Measurements from ENCODE around the gene SV2C. TPM values are rescaled to one million over a fixed set of nuclear protein-coding genes. Genes with fewer than 3 reads are reported as not detected.
"Not testable (repeated sequence)": the region's sequence is repeated elsewhere in the genome, so short reads cannot be mapped to it uniquely, and the experiment has no call there.

The SV2C gene
- polyA plus RNA-seq, 1 donor, result 3.0 TPM

DNA sequence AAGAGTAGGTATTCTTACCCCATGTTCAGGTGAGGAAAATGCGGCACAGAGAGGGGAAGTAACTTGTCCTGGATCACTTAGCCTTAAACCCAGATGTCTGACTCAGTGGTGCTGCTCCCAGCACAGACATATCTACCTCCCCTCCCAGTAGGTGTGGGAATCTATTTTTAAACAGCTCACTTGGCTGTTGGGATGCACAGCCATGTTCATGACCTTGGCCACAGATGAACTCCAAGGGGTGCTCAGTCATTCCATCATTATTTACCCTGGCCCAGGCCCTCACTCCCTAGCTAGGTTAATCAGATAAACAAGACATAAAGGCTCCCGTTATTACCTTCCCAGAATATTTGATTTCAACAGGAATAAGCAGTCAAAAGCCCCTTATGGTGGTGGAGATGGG lies 231.5 kb downstream of the SV2C start:
- Histone ChIP-seq H3K27me3 (ENCODE audit: control insufficient read depth, insufficient read depth, low read length) (no peaks in the 10 kb centered on the region), H3K4me3 (ENCODE audit: low read length) (no peak overlapping the region), H3K36me3 (ENCODE audit: control insufficient read depth, insufficient read depth, low read length) (no peaks in the 10 kb centered on the region), H3K4me1 (ENCODE audit: control insufficient read depth, insufficient read depth, low read length) (no peaks in the 10 kb centered on the region), H3K9me3 (ENCODE audit: control insufficient read depth, low read depth, low read length) (no peaks in the 10 kb centered on the region), H3K27ac (ENCODE audit: low read length) (no peak overlapping the region)
- DNase-seq, result no peak
- no CpG with 5 or more reads among the region's 2 CpGs for WGBS (ENCODE audit: insufficient coverage, low lambda C conversion rate)

- Histone ChIP-seq H3K27me3 (ENCODE audit: control insufficient read depth, insufficient read depth, low read length) (no peaks in the 10 kb centered on the region), H3K36me3 (ENCODE audit: control insufficient read depth, insufficient read depth, low read length) (no peaks in the 10 kb centered on the region)
- no peak for DNase-seq
These were observed 236.5 kb downstream of the SV2C start for GRCh38 chr5:76319673-76320072.

DNA sequence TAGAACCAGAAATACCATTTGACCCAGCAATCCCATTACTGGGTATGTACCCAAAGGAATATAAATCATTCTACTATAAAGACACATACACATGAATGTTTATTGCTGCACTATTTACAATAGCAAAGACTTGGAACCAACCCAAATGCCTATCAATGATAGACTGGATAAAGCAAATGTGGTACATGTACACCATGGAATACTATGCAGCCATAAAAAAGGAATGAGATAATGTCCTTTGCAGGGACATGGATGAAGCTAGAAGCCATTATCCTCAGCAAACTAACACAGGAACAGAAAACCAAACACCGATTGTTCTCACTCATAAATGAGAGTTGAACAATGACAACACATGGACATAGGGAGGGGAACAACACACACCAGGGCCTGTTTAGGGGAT lies 240.3 kb downstream of the SV2C start:
- DNase-seq; H3K4me1 ChIP-seq (ENCODE audit: control insufficient read depth, insufficient read depth, low read length); H3K36me3 ChIP-seq (ENCODE audit: control insufficient read depth, insufficient read depth, low read length); H3K9me3 ChIP-seq (ENCODE audit: control insufficient read depth, low read depth, low read length); H3K4me3 ChIP-seq (ENCODE audit: low read length); H3K27me3 ChIP-seq (ENCODE audit: control insufficient read depth, insufficient read depth, low read length); H3K27ac ChIP-seq (ENCODE audit: low read length): not testable (repeated sequence)
- no CpG with 5 or more reads among the region's 1 CpG for WGBS (ENCODE audit: insufficient coverage, low lambda C conversion rate)

More at GRCh38 chr5:76319673-76320072, 236.5 kb downstream of the SV2C start:
- WGBS (ENCODE audit: insufficient coverage, low lambda C conversion rate), result no CpG with 5 or more reads among the region's 7 CpGs
- no peak overlapping the region for H3K27ac ChIP-seq (ENCODE audit: low read length)
- H3K4me1 ChIP-seq (ENCODE audit: control insufficient read depth, insufficient read depth, low read length), result no peaks in the 10 kb centered on the region
- H3K4me3 ChIP-seq (ENCODE audit: low read length), result no peak overlapping the region
- H3K9me3 ChIP-seq (ENCODE audit: control insufficient read depth, low read depth, low read length), result no peaks in the 10 kb centered on the region

GRCh38 chr5:76325326-76325725 lies 242.1 kb downstream of the SV2C start:
- Histone ChIP-seq H3K27me3 (ENCODE audit: control insufficient read depth, insufficient read depth, low read length) (peaks cover 3% of the 10 kb centered on the region), H3K27ac (ENCODE audit: low read length) (no peak overlapping the region), H3K36me3 (ENCODE audit: control insufficient read depth, insufficient read depth, low read length) (no peaks in the 10 kb centered on the region), H3K9me3 (ENCODE audit: control insufficient read depth, low read depth, low read length) (no peaks in the 10 kb centered on the region), H3K4me3 (ENCODE audit: low read length) (no peak overlapping the region), H3K4me1 (ENCODE audit: control insufficient read depth, insufficient read depth, low read length) (peaks cover 6% of the 10 kb centered on the region)
- no peak for DNase-seq
- WGBS (ENCODE audit: insufficient coverage, low lambda C conversion rate), result 100% methylated on average over 1 of the region's 7 CpGs

- H3K9me3 ChIP-seq (ENCODE audit: control insufficient read depth, low read depth, low read length), result no peaks in the 10 kb centered on the region
- 64% methylated on average over 2 of the region's 3 CpGs for WGBS (ENCODE audit: insufficient coverage, low lambda C conversion rate)
- H3K27ac ChIP-seq (ENCODE audit: low read length), result no peak overlapping the region
- H3K36me3 ChIP-seq (ENCODE audit: control insufficient read depth, insufficient read depth, low read length), result no peaks in the 10 kb centered on the region
- peaks cover 3% of the 10 kb centered on the region for H3K27me3 ChIP-seq (ENCODE audit: control insufficient read depth, insufficient read depth, low read length)
- H3K4me3 ChIP-seq (ENCODE audit: low read length), result no peak overlapping the region
- DNase-seq, result no peak
- peaks cover 6% of the 10 kb centered on the region for H3K4me1 ChIP-seq (ENCODE audit: control insufficient read depth, insufficient read depth, low read length)
These were observed 242.8 kb downstream of the SV2C start for GRCh38 chr5:76325876-76326491.

DNA sequence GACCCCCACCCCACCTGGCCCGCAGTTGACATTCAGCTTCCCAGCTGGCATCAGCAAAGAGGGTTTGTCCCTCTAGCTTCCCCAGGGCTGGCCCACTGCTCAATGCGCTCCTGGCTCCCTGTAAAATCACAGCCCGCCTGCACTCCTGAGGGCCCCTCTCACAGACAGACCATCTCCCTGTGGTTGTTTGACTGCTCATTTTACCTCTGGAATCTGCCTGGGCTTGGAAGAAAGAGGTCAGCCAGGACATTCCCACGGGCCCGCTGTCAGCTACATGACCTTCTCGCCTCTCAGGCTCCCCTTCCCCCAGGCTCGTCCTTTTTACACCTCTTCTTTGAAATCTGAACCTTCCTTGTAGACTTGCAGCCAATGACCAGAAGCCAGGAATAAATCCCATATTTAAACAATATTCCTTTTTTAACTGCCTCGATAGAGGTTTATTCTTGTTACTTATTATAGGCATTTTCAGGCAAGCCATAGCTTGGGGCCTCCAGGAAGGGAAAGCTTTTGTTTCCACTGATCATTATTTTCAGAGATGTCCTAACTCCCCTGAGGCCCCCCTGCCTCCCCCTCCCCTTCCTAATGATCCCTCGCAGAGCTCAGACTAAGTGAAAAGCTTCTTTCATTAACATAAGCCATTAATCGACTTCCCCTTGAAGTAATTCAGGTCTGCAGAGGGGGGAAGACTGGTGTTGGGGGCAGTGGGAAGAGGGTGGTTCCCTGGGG lies 243.6 kb downstream of the SV2C start:
- Histone ChIP-seq H3K9me3 (ENCODE audit: control insufficient read depth, low read depth, low read length) (no peaks in the 10 kb centered on the region), H3K4me3 (ENCODE audit: low read length) (no peak overlapping the region), H3K4me1 (ENCODE audit: control insufficient read depth, insufficient read depth, low read length) (peaks cover 6% of the 10 kb centered on the region), H3K36me3 (ENCODE audit: control insufficient read depth, insufficient read depth, low read length) (no peaks in the 10 kb centered on the region), H3K27ac (ENCODE audit: low read length) (no peak overlapping the region), H3K27me3 (ENCODE audit: control insufficient read depth, insufficient read depth, low read length) (peaks cover 3% of the 10 kb centered on the region)
- no CpG with 5 or more reads among the region's 10 CpGs for WGBS (ENCODE audit: insufficient coverage, low lambda C conversion rate)
- no peak for DNase-seq

DNA sequence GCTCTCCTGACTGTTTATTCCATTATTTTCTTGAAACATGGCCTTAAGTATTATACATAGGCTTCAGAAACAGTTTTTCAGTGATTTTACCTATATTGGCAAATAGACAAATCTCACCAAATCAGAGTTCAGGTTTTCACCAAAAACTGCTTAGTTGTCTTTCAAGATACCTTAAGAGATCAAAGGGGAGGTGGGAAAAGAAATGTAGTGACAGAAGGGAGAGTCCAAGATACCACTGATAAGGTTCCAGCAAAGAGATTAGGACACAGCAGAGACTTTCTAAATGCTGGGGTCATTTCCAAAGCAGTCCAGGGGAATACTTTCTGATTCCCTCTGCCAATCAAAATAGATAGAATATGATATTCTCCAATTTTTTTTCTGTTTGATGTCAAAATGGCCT lies 246.2 kb downstream of the SV2C start:
- Histone ChIP-seq H3K4me3 (ENCODE audit: low read length) (no peak overlapping the region), H3K9me3 (ENCODE audit: control insufficient read depth, low read depth, low read length) (no peaks in the 10 kb centered on the region), H3K36me3 (ENCODE audit: control insufficient read depth, insufficient read depth, low read length) (no peaks in the 10 kb centered on the region), H3K4me1 (ENCODE audit: control insufficient read depth, insufficient read depth, low read length) (peaks cover 6% of the 10 kb centered on the region), H3K27me3 (ENCODE audit: control insufficient read depth, insufficient read depth, low read length) (peaks cover 3% of the 10 kb centered on the region), H3K27ac (ENCODE audit: low read length) (no peak overlapping the region)
- no peak for DNase-seq

GRCh38 chr5:76331126-76331525 lies 247.9 kb downstream of the SV2C start:
- H3K4me1 ChIP-seq (ENCODE audit: control insufficient read depth, insufficient read depth, low read length), result no peaks in the 10 kb centered on the region
- no CpG with 5 or more reads among the region's 4 CpGs for WGBS (ENCODE audit: insufficient coverage, low lambda C conversion rate)
- no peak overlapping the region for H3K27ac ChIP-seq (ENCODE audit: low read length)
- H3K9me3 ChIP-seq (ENCODE audit: control insufficient read depth, low read depth, low read length), result peaks cover 2% of the 10 kb centered on the region
- H3K4me3 ChIP-seq (ENCODE audit: low read length), result no peak overlapping the region
- H3K27me3 ChIP-seq (ENCODE audit: control insufficient read depth, insufficient read depth, low read length), result no peaks in the 10 kb centered on the region
- DNase-seq, result no peak
- no peaks in the 10 kb centered on the region for H3K36me3 ChIP-seq (ENCODE audit: control insufficient read depth, insufficient read depth, low read length)

DNA sequence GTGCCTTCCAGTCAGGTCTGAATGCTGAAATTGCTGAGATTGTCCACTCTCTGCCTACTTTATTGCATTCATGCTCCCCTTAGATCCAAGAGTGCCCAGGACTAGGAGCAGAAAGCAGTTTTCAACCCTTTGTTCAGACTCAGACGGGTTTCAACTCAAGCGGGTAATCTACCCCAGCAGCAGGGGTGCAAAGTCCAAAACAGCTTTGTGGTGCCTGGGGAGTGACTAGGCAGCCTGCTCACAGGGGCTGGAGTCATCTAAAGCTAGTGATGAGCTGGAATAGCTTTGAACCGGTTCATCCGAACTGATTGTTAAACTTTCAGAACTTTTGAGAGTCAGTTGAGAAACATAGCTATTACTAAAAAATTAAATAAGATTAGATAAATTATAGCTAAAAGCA lies 248.9 kb downstream of the SV2C start:
- Histone ChIP-seq H3K27me3 (ENCODE audit: control insufficient read depth, insufficient read depth, low read length) (no peaks in the 10 kb centered on the region), H3K9me3 (ENCODE audit: control insufficient read depth, low read depth, low read length) (peaks cover 9% of the 10 kb centered on the region), H3K4me1 (ENCODE audit: control insufficient read depth, insufficient read depth, low read length) (no peaks in the 10 kb centered on the region), H3K4me3 (ENCODE audit: low read length) (no peak overlapping the region), H3K36me3 (ENCODE audit: control insufficient read depth, insufficient read depth, low read length) (no peaks in the 10 kb centered on the region), H3K27ac (ENCODE audit: low read length) (no peak overlapping the region)
- DNase-seq, result peak; percentile 30 to 67
- WGBS (ENCODE audit: insufficient coverage, low lambda C conversion rate), result no CpG with 5 or more reads among the region's 4 CpGs

- H3K4me1 ChIP-seq (ENCODE audit: control insufficient read depth, insufficient read depth, low read length), result no peaks in the 10 kb centered on the region
- DNase-seq, result no peak
- H3K36me3 ChIP-seq (ENCODE audit: control insufficient read depth, insufficient read depth, low read length), result no peaks in the 10 kb centered on the region
- no peak overlapping the region for H3K4me3 ChIP-seq (ENCODE audit: low read length)
- H3K27ac ChIP-seq (ENCODE audit: low read length), result no peak overlapping the region
- H3K27me3 ChIP-seq (ENCODE audit: control insufficient read depth, insufficient read depth, low read length), result no peaks in the 10 kb centered on the region
- peaks cover 9% of the 10 kb centered on the region for H3K9me3 ChIP-seq (ENCODE audit: control insufficient read depth, low read depth, low read length)
- 90% methylated on average over 2 of the region's 2 CpGs for WGBS (ENCODE audit: insufficient coverage, low lambda C conversion rate)
These were observed 249.5 kb downstream of the SV2C start for GRCh38 chr5:76332611-76333205.
